ENCODE data around the gene ATP5PO.

ATP5PO gene

GRCh38 chr21:33940164-33940880 lies 24.7 kb upstream of the ATP5PO start:
- no peak for TF ChIP-seq CTCF (IDR thresholded peaks at IDR 0.05; ENCODE audit: insufficient read depth, missing control alignments)
- FAIRE-seq (no peak), DNase-seq (ENCODE audit: insufficient read length, low spot score) (no peak)

GRCh38 chr21:33939226-33939625 lies 23.6 kb upstream of the ATP5PO start:
- FAIRE-seq (no peak), DNase-seq (ENCODE audit: insufficient read length, low spot score) (no peak)
- TF ChIP-seq CTCF (IDR thresholded peaks at IDR 0.05; ENCODE audit: insufficient read depth, missing control alignments): no peak

GRCh38 chr21:33938381-33938780 lies 22.8 kb upstream of the ATP5PO start:
- TF ChIP-seq CTCF (IDR thresholded peaks at IDR 0.05; ENCODE audit: insufficient read depth, missing control alignments): no peak
- DNase-seq (ENCODE audit: insufficient read length, low spot score) (no peak), FAIRE-seq (no peak)

GRCh38 chr21:33937931-33938339 lies 22.3 kb upstream of the ATP5PO start:
- FAIRE-seq (no peak), DNase-seq (ENCODE audit: insufficient read length, low spot score) (no peak)
- TF ChIP-seq CTCF (IDR thresholded peaks at IDR 0.05; ENCODE audit: insufficient read depth, missing control alignments): no peak

- no peak for TF ChIP-seq CTCF (IDR thresholded peaks at IDR 0.05; ENCODE audit: insufficient read depth, missing control alignments)
- DNase-seq (ENCODE audit: insufficient read length, low spot score) (no peak), FAIRE-seq (no peak)
Measured at GRCh38 chr21:33937146-33937545, 21.5 kb upstream of the ATP5PO start.

GRCh38 chr21:33936301-33937038 lies 20.9 kb upstream of the ATP5PO start:
- TF ChIP-seq CTCF (IDR thresholded peaks at IDR 0.05; ENCODE audit: insufficient read depth, missing control alignments): no peak
- DNase-seq (ENCODE audit: insufficient read length, low spot score) (no peak), FAIRE-seq (no peak)

- TF ChIP-seq CTCF (IDR thresholded peaks at IDR 0.05; ENCODE audit: insufficient read depth, missing control alignments): no peak
- DNase-seq (ENCODE audit: insufficient read length, low spot score): no peak
- no peak for FAIRE-seq
Measured at GRCh38 chr21:33932731-33933130, 17.1 kb upstream of the ATP5PO start.

Measured in D721Med (cell line).